ENCODE measurements around the gene SLC35E3.

DNA sequence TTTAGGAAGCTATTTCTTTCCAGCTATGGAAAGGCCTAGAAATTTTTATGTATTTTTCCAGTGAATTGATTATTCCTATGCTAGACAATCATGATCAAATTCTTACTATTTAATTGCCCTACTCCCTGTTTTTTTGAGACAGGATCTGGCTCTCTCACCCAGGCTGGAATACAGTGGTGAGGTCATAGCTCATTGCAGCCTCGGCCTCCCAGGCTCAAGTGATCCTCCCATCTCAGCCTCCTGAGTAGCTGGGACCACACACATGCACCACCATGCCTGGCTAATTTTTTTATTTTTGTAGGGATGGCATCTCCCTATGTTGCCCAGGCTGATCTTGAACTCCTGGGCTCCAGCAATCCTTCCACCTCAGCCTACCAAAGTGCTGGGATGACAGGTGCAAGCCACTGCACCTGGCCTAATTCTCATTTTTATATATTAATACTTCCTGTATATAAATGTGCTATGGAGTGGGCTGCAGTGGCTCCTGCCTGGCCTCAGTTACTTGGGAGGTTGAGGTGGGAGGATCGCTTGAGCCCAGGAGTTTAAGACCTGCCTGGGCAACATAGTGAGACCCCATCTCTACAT is 46.0 kb downstream of the SLC35E3 start:
- TF ChIP-seq, protein P1, sequence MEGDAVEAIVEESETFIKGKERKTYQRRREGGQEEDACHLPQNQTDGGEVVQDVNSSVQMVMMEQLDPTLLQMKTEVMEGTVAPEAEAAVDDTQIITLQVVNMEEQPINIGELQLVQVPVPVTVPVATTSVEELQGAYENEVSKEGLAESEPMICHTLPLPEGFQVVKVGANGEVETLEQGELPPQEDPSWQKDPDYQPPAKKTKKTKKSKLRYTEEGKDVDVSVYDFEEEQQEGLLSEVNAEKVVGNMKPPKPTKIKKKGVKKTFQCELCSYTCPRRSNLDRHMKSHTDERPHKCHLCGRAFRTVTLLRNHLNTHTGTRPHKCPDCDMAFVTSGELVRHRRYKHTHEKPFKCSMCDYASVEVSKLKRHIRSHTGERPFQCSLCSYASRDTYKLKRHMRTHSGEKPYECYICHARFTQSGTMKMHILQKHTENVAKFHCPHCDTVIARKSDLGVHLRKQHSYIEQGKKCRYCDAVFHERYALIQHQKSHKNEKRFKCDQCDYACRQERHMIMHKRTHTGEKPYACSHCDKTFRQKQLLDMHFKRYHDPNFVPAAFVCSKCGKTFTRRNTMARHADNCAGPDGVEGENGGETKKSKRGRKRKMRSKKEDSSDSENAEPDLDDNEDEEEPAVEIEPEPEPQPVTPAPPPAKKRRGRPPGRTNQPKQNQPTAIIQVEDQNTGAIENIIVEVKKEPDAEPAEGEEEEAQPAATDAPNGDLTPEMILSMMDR (IDR thresholded peaks at IDR 0.05): no peak
- TF ChIP-seq EP300 (IDR thresholded peaks at IDR 0.05): no peak
